Suprapubic skin (tissue), 4 donors: ENCODE measurements around the gene FAM200A. TPM values are rescaled to one million over a fixed set of nuclear protein-coding genes. Genes with fewer than 3 reads are reported as not detected.

Source experiments
- DNase-seq, 2 donors: peaks; one replicate each; pipeline ENCODE4 v3.0.0-alpha.2; 2019; ENCODE audit warnings: low spot score in 2 of 2
- H3K27ac ChIP-seq: fragments of 200-600 bp; sonication (generic); one replicate; pipeline ENCODE4 v1.5.1; 2019
- H3K27me3 ChIP-seq: fragments of 200-600 bp; sonication (generic); one replicate; pipeline ENCODE4 v1.5.1; 2019
- H3K36me3 ChIP-seq: fragments of 200-600 bp; sonication (generic); one replicate; pipeline ENCODE4 v1.5.1; 2019
- H3K4me1 ChIP-seq: fragments of 200-600 bp; sonication (generic); one replicate; pipeline ENCODE4 v1.5.1; 2019
- H3K4me3 ChIP-seq: fragments of 200-600 bp; sonication (generic); one replicate; pipeline ENCODE4 v1.5.1; 2019; ENCODE audit warnings: mild to moderate bottlenecking
- H3K9me3 ChIP-seq: fragments of 200-600 bp; sonication (generic); one replicate; pipeline ENCODE4 v1.5.1; 2019
- EP300 ChIP-seq: sonication (generic); formaldehyde crosslinking; IDR thresholded peaks from one replicate; pipeline ENCODE4 v1.6.1; 2017; ENCODE audit warnings: antibody characterized with exemption
- POLR2A ChIP-seq, 2 donors: fragments of 450-650 bp; IDR thresholded peaks; one replicate each; pipeline ENCODE4 v1.6.1; 2017; ENCODE audit warnings: antibody characterized with exemption in 2 of 2, mild to moderate bottlenecking in 2 of 2, moderate library complexity in 2 of 2
- POLR2AphosphoS5 ChIP-seq, 3 donors: sonication (generic); formaldehyde crosslinking; IDR thresholded peaks; one replicate each; pipeline ENCODE4 v1.6.1; 2017; ENCODE audit warnings: antibody characterized with exemption in 3 of 3
- WGBS: methylation state at CpG from one replicate; pipeline ENCODE4 v1.1.5; 2018; 5-methylcytosine and 5-hydroxymethylcytosine counted together
- total RNA-seq, 4 donors: library from RNA; depleted of rRNA; stranded (reverse); fragments of >200 nt; gene quantifications; one replicate each; pipeline ENCODE4 v1.1.0, GENCODE V29; 2016
- TF ChIP-seq, protein P1 (sequence below), 2 donors: fragments of 200-600 bp in 1 of 2; fragments of 450-650 bp in 1 of 2; sonication (generic) in 1 of 2; IDR thresholded peaks; one replicate each; pipeline ENCODE4 v1.5.1; 2016 to 2019; ENCODE audit warnings: antibody characterized with exemption in 2 of 2, mild to moderate bottlenecking in 1 of 2, moderate library complexity in 1 of 2

The FAM200A gene
- total RNA-seq, 4 donors from 2014 or later = 2.7 to 6.9 (median 5.0) TPM

DNA sequence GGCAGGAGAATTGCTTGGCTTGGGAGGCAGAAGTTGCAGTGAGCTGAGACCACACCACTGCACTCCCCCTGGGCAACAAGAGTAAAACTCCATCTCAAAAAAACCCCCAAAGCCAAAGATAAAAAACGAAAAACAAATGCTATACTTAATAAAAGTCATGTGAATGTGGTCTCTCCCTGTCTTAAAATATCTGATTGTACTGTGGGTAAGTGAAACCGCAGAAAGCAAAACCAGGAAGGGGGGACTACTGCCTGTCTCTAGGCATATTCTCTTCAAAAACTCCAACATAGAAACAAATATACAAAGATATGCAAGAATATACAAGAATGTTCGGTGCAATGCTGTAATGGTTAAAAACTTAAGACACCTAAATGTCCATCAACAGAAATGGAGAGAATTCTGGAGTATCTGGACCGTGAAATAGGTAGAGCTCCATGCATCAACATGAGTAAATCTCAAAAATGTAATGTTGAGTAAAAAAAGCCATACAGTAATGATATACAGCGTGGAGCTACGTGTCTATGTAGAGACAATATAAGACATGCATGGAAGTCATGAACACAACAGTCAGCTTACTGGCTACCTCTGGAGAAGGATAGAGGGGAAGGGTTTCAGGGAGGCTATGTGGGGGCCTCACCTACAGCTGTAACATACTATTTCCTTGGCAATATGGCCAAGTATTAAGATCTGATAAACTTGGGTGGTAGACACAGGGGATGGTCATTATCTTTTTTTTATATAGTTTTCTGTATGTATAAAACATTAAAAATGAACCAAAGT lies 54.0 kb downstream of the FAM200A start:
- peaks cover 39% of the 10 kb centered on the region for H3K36me3 ChIP-seq
- WGBS = 81% methylated on average over 6 of the region's 6 CpGs
- H3K27ac ChIP-seq = no peak overlapping the region
- H3K4me1 ChIP-seq = peaks cover 26% of the 10 kb centered on the region
- H3K4me3 ChIP-seq = peak overlapping the region; percentile 94
- peak in 1 of 2 donors; percentile 11 for DNase-seq
- H3K9me3 ChIP-seq = peaks cover 18% of the 10 kb centered on the region
- no peak for TF ChIP-seq POLR2AphosphoS5 (IDR thresholded peaks at IDR 0.05)
- no peak for TF ChIP-seq EP300
- TF ChIP-seq, protein P1, sequence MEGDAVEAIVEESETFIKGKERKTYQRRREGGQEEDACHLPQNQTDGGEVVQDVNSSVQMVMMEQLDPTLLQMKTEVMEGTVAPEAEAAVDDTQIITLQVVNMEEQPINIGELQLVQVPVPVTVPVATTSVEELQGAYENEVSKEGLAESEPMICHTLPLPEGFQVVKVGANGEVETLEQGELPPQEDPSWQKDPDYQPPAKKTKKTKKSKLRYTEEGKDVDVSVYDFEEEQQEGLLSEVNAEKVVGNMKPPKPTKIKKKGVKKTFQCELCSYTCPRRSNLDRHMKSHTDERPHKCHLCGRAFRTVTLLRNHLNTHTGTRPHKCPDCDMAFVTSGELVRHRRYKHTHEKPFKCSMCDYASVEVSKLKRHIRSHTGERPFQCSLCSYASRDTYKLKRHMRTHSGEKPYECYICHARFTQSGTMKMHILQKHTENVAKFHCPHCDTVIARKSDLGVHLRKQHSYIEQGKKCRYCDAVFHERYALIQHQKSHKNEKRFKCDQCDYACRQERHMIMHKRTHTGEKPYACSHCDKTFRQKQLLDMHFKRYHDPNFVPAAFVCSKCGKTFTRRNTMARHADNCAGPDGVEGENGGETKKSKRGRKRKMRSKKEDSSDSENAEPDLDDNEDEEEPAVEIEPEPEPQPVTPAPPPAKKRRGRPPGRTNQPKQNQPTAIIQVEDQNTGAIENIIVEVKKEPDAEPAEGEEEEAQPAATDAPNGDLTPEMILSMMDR (IDR thresholded peaks at IDR 0.05) = no peak
- no peak for TF ChIP-seq POLR2A (IDR thresholded peaks at IDR 0.05)
- H3K27me3 ChIP-seq = no peaks in the 10 kb centered on the region

Other genes starting within 250 kb of the FAM200A start
- gene ARPC1A, start 226.2 kb downstream of the FAM200A start, total RNA-seq = 100 to 1,000 TPM in 3 of 4 donors, 10 to 100 TPM in 1; 98.1 to 169 (median 140) TPM
- 10 to 100 TPM; 48.9 to 66.9 (median 64.2) TPM for gene ARPC1B, start 177.4 kb downstream of the FAM200A start, total RNA-seq
- 10 to 100 TPM; 47.2 to 68.5 (median 48.3) TPM for gene PDAP1, start 143.5 kb downstream of the FAM200A start, total RNA-seq
- 10 to 100 TPM; 50.3 to 71.4 (median 60.3) TPM for gene BUD31, start 143.1 kb downstream of the FAM200A start, total RNA-seq
- 10 to 100 TPM in 2 of 4 donors, 1 to 10 TPM in 2; 7.7 to 14.8 (median 10.7) TPM for gene PTCD1, start 113.3 kb downstream of the FAM200A start, total RNA-seq
- gene CPSF4, start 113.2 kb downstream of the FAM200A start, total RNA-seq = 10 to 100 TPM; 35.0 to 59.9 (median 41.7) TPM
- 100 to 1,000 TPM; 463 to 798 (median 745) TPM for gene ATP5MF, start 85.9 kb downstream of the FAM200A start, total RNA-seq
- gene ZNF789, start 79.2 kb downstream of the FAM200A start, total RNA-seq = 10 to 100 TPM in 1 of 4 donors, 1 to 10 TPM in 3; 4.4 to 16.3 (median 5.3) TPM
- gene ZNF394, start 51.8 kb downstream of the FAM200A start, total RNA-seq = 10 to 100 TPM; 39.4 to 63.2 (median 53.9) TPM
- 1 to 10 TPM; 5.7 to 8.5 (median 7.4) TPM for gene ZKSCAN5, start 47.5 kb downstream of the FAM200A start, total RNA-seq
- gene ZNF655, start 6.5 kb upstream of the FAM200A start, total RNA-seq = 100 to 1,000 TPM; 122 to 240 (median 146) TPM
- 1 to 10 TPM; 1.4 to 6.8 (median 2.1) TPM for gene TMEM225B, start 46.2 kb upstream of the FAM200A start, total RNA-seq
- 10 to 100 TPM; 15.3 to 46.1 (median 20.0) TPM for gene ZSCAN25, start 64.8 kb upstream of the FAM200A start, total RNA-seq
- gene CYP3A5, start 127.9 kb upstream of the FAM200A start, total RNA-seq = 100 to 1,000 TPM in 1 of 4 donors, 10 to 100 TPM in 3; 50.0 to 448 (median 92.1) TPM
- under 1 TPM in 1 of 4 donors, not detected in 3; 0.49 TPM for gene CYP3A7, start 183.1 kb upstream of the FAM200A start, total RNA-seq
- gene CYP3A4, start 232.1 kb upstream of the FAM200A start, total RNA-seq = 1 to 10 TPM; 2.3 to 7.8 (median 4.4) TPM